GM19035 (cell line): ENCODE data around the gene KPNA5.
A peak's percentile ranks its signal among the peaks of the same experiment; 100 is the strongest.
"Not testable (repeated sequence)": the region's sequence is repeated elsewhere in the genome, so short reads cannot be mapped to it uniquely, and the experiment has no call there.

Experiments used
- ATAC-seq: cut with Tn5 transposase; IDR thresholded peaks from one replicate; pipeline ENCODE4 v1.9.1; 2021; ENCODE audit not compliant: unreplicated experiment

The KPNA5 gene

GRCh38 chr6:116680880-116681672 lies at the start of gene KPNA5:
Gene KPNA5, plus strand, starts transcription at chr6:116681211. Its CDS starts 124 bp downstream, at chr6:116681335.
- peak; percentile 94 for ATAC-seq

- no peak for ATAC-seq
Measured at GRCh38 chr6:116631379-116631990, 49.5 kb upstream of the KPNA5 start.

- ATAC-seq: no peak
Measured at GRCh38 chr6:116633685-116634084, 47.3 kb upstream of the KPNA5 start.

- no peak for ATAC-seq
Measured at GRCh38 chr6:116648156-116648555, 32.9 kb upstream of the KPNA5 start.

GRCh38 chr6:116649129-116649528 lies 31.9 kb upstream of the KPNA5 start:
- no peak for ATAC-seq

- no peak for ATAC-seq
Measured at GRCh38 chr6:116651916-116652315, 29.1 kb upstream of the KPNA5 start.

- no peak for ATAC-seq
Measured at GRCh38 chr6:116661594-116661993, 19.4 kb upstream of the KPNA5 start.

- no peak for ATAC-seq
Measured at GRCh38 chr6:116662202-116662601, 18.8 kb upstream of the KPNA5 start.

- no peak for ATAC-seq
Measured at GRCh38 chr6:116663308-116663707, 17.7 kb upstream of the KPNA5 start.

- ATAC-seq: not testable (repeated sequence)
Measured at GRCh38 chr6:116664169-116664568, 16.8 kb upstream of the KPNA5 start.

- no peak for ATAC-seq
Measured at GRCh38 chr6:116665464-116665863, 15.5 kb upstream of the KPNA5 start.

- ATAC-seq: peak; percentile 41
Measured at GRCh38 chr6:116666869-116667268, 14.1 kb upstream of the KPNA5 start.

- peak; percentile 28 for ATAC-seq
Measured at GRCh38 chr6:116667623-116668022, 13.4 kb upstream of the KPNA5 start.

GRCh38 chr6:116672306-116672705 lies 8.7 kb upstream of the KPNA5 start:
- ATAC-seq: no peak

- ATAC-seq: no peak
Measured at GRCh38 chr6:116676021-116676420, 5.0 kb upstream of the KPNA5 start.

- ATAC-seq: peak; percentile 13
Measured at GRCh38 chr6:116682334-116682712, 1.3 kb downstream of the KPNA5 start.

GRCh38 chr6:116685437-116685993 lies 4.5 kb downstream of the KPNA5 start:
- no peak for ATAC-seq

GRCh38 chr6:116686475-116687101 lies 5.6 kb downstream of the KPNA5 start:
- ATAC-seq: not testable (repeated sequence)

GRCh38 chr6:116691154-116691553 lies 10.1 kb downstream of the KPNA5 start:
- ATAC-seq: no peak

GRCh38 chr6:116692873-116693272 lies 11.9 kb downstream of the KPNA5 start:
- not testable (repeated sequence) for ATAC-seq

- not testable (repeated sequence) for ATAC-seq
Measured at GRCh38 chr6:116693275-116693674, 12.3 kb downstream of the KPNA5 start.

- ATAC-seq: peak; percentile 84
Measured at GRCh38 chr6:116695401-116695800, 14.4 kb downstream of the KPNA5 start.
